H9 (cell line): ENCODE measurements around the gene AFG1L. TPM values are rescaled to one million over a fixed set of nuclear protein-coding genes. Genes with fewer than 3 reads are reported as not detected.

Source experiments
- DNase-seq: peaks from one replicate; pipeline ENCODE4 v3.0.0-alpha.2; 2017
- H2AFZ ChIP-seq: one replicate; pipeline ENCODE4 v1.6.1; 2013; ENCODE audit warnings: mild to moderate bottlenecking, low read length, control low read depth, moderate library complexity
- H2AK5ac ChIP-seq: 2 replicates; pipeline ENCODE4 v1.6.1; 2013; ENCODE audit warnings: low read length, control low read depth, mixed read lengths; ENCODE audit not compliant: insufficient read length
- H2BK120ac ChIP-seq: one replicate; pipeline ENCODE4 v1.6.1; 2013; ENCODE audit warnings: low read depth, mild to moderate bottlenecking, low read length, control low read depth, inconsistent platforms; ENCODE audit not compliant: poor library complexity, severe bottlenecking
- H2BK12ac ChIP-seq: 2 replicates; pipeline ENCODE4 v1.6.1; 2013; ENCODE audit warnings: low read length, control low read depth, mixed read lengths, low read depth; ENCODE audit not compliant: insufficient read length
- H2BK15ac ChIP-seq: 2 replicates; pipeline ENCODE4 v1.6.1; 2013; ENCODE audit warnings: low read depth, low read length, control low read depth
- H2BK20ac ChIP-seq: one replicate; pipeline ENCODE4 v1.6.1; 2013; ENCODE audit warnings: low read depth, mild to moderate bottlenecking, low read length, control low read depth, inconsistent platforms; ENCODE audit not compliant: poor library complexity, severe bottlenecking
- H2BK5ac ChIP-seq: 2 replicates; pipeline ENCODE4 v1.6.1; 2013; ENCODE audit warnings: low read length, control low read depth, mixed read lengths; ENCODE audit not compliant: insufficient read length
- H3K14ac ChIP-seq: 2 replicates; pipeline ENCODE4 v1.6.1; 2013; ENCODE audit warnings: low read length, control low read depth; ENCODE audit not compliant: insufficient read depth
- H3K18ac ChIP-seq: 2 replicates; pipeline ENCODE4 v1.6.1; 2013; ENCODE audit warnings: low read depth, mild to moderate bottlenecking, mixed read lengths, low read length, control low read depth; ENCODE audit not compliant: insufficient read length
- H3K23ac ChIP-seq: 2 replicates; pipeline ENCODE4 v1.6.1; 2013; ENCODE audit warnings: low read length, control low read depth, mixed read lengths, low read depth; ENCODE audit not compliant: insufficient read length
- H3K23me2 ChIP-seq: 2 replicates; pipeline ENCODE4 v1.6.1; 2013; ENCODE audit warnings: low read depth, mild to moderate bottlenecking, mixed read lengths, low read length, control low read depth; ENCODE audit not compliant: insufficient read length, poor library complexity, severe bottlenecking
- H3K27ac ChIP-seq: 2 replicates; pipeline ENCODE4 v1.5.1; 2013; ENCODE audit warnings: low read length, control low read depth, mixed read lengths, low read depth; ENCODE audit not compliant: insufficient read length
- H3K27me3 ChIP-seq: 2 replicates; pipeline ENCODE4 v1.6.1; 2013; ENCODE audit warnings: low read length, control low read depth, inconsistent platforms; ENCODE audit not compliant: insufficient read depth
- H3K4ac ChIP-seq: 2 replicates; pipeline ENCODE4 v1.6.1; 2013; ENCODE audit warnings: low read depth, mild to moderate bottlenecking, control low read depth, inconsistent platforms, low read length, moderate library complexity
- H3K4me1 ChIP-seq: 2 replicates; pipeline ENCODE4 v1.6.1; 2013; ENCODE audit warnings: low read length, control low read depth, inconsistent platforms; ENCODE audit not compliant: insufficient read depth
- H3K4me2 ChIP-seq: 2 replicates; pipeline ENCODE4 v1.6.1; 2013; ENCODE audit warnings: low read length, control low read depth, mixed read lengths; ENCODE audit not compliant: insufficient read length, insufficient read depth
- H3K56ac ChIP-seq: 2 replicates; pipeline ENCODE4 v1.6.1; 2013; ENCODE audit warnings: low read depth, mild to moderate bottlenecking, mixed read lengths, low read length, control low read depth; ENCODE audit not compliant: insufficient read length
- H3K79me1 ChIP-seq: 2 replicates; pipeline ENCODE4 v1.6.1; 2013; ENCODE audit warnings: low read depth, mild to moderate bottlenecking, moderate library complexity, low read length, control low read depth, inconsistent platforms; ENCODE audit not compliant: insufficient read depth, poor library complexity, severe bottlenecking
- H3K79me2 ChIP-seq: 2 replicates; pipeline ENCODE4 v1.6.1; 2013; ENCODE audit warnings: low read length, control low read depth, inconsistent platforms; ENCODE audit not compliant: insufficient read depth
- H3K9ac ChIP-seq: 2 replicates; pipeline ENCODE4 v1.6.1; 2013; ENCODE audit warnings: low read length, control low read depth, mixed read lengths; ENCODE audit not compliant: insufficient read length; ENCODE audit errors: extremely low read depth
- H3K9me3 ChIP-seq: one replicate; pipeline ENCODE4 v1.6.1; 2013; ENCODE audit warnings: low read depth, low read length, inconsistent platforms; ENCODE audit not compliant: control insufficient read depth
- H3T11ph ChIP-seq: one replicate; pipeline ENCODE4 v1.6.1; 2013; ENCODE audit warnings: mild to moderate bottlenecking, low read length, control low read depth, inconsistent platforms
- H4K20me1 ChIP-seq: one replicate; pipeline ENCODE4 v1.6.1; 2013; ENCODE audit not compliant: control insufficient read depth, insufficient read length, insufficient read depth
- H4K5ac ChIP-seq: 2 replicates; pipeline ENCODE4 v1.6.1; 2013; ENCODE audit warnings: low read depth, mild to moderate bottlenecking, mixed read lengths, low read length, control low read depth; ENCODE audit not compliant: insufficient read length
- H4K8ac ChIP-seq: replicated peaks from 2 replicates; pipeline ENCODE4 v1.6.1; 2013; ENCODE audit warnings: low read length, control low read depth, mixed read lengths, low read depth; ENCODE audit not compliant: insufficient read length
- H4K91ac ChIP-seq: 2 replicates; pipeline ENCODE4 v1.6.1; 2013; ENCODE audit warnings: low read depth, mild to moderate bottlenecking, moderate library complexity, mixed read lengths, low read length, control low read depth; ENCODE audit not compliant: insufficient read length
- H3K27ac Mint-ChIP-seq, 3 experiments: 2 replicates in 2 of 3; 3 replicates in 1 of 3; pipeline ENCODE4 v1.8.0; 2020 to 2021; ENCODE audit warnings: mixed read lengths in 3 of 3, mild to moderate bottlenecking in 1 of 3, moderate library complexity in 1 of 3
- H3K27me3 Mint-ChIP-seq: 2 replicates; pipeline ENCODE4 v1.8.0; 2021; ENCODE audit warnings: low read depth, mild to moderate bottlenecking, moderate library complexity, mixed read lengths
- H3K36me3 Mint-ChIP-seq, 3 experiments: 2 replicates in 2 of 3; 3 replicates in 1 of 3; pipeline ENCODE4 v1.8.0; 2020 to 2021; ENCODE audit warnings: low read depth in 3 of 3, mixed read lengths in 3 of 3; ENCODE audit not compliant: insufficient read depth in 1 of 3
- H3K4me1 Mint-ChIP-seq, 2 experiments: 2 replicates each; pipeline ENCODE4 v1.8.0; 2020; ENCODE audit warnings: mixed read lengths in 2 of 2
- H3K4me3 Mint-ChIP-seq, 2 experiments: 2 replicates in 1 of 2; 3 replicates in 1 of 2; pipeline ENCODE4 v1.8.0; 2020 to 2021; ENCODE audit warnings: mild to moderate bottlenecking in 2 of 2, mixed read lengths in 2 of 2, moderate library complexity in 1 of 2
- H3K9me3 Mint-ChIP-seq, 2 experiments: 2 replicates in 1 of 2; 3 replicates in 1 of 2; pipeline ENCODE4 v1.8.0; 2020; ENCODE audit warnings: mild to moderate bottlenecking in 2 of 2, mixed read lengths in 2 of 2, moderate library complexity in 1 of 2
- WGBS: extraction: QIAGEN DNeasy Blood & Tissue Kit; methylation state at CpG from one replicate; pipeline ENCODE4 v1.1.7; 2013; ENCODE audit warnings: missing lambda C conversion rate, low lambda C conversion rate, mixed read lengths; ENCODE audit not compliant: insufficient read length; ENCODE audit errors: extremely low coverage; 5-methylcytosine and 5-hydroxymethylcytosine counted together
- total RNA-seq: library from RNA; stranded (reverse); gene quantifications from 2 replicates; pipeline ENCODE4 v1.2.1, GENCODE V29; 2021
- TF ChIP-seq, protein P1 (sequence below): fragments of 200-600 bp; sonication (generic); conservative IDR thresholded peaks from 3 replicates; pipeline ENCODE4 v1.8.0; 2021; ENCODE audit warnings: antibody characterized with exemption, mild to moderate bottlenecking

Gene AFG1L
- total RNA-seq, 1 experiment from 2014 or later, result 4.7 TPM

- Histone ChIP-seq H2AFZ (no peak overlapping the region), H3K27me3 (no peaks in the 10 kb centered on the region; the same call in 1 of the 2 replicates), H3K18ac (peak overlapping the region; percentile 61)
These were observed 262.1 kb downstream of the AFG1L start for GRCh38 chr6:108556866-108557493.

More at GRCh38 chr6:108556866-108557493, 262.1 kb downstream of the AFG1L start:
- peak overlapping the region in 1 of 3 experiments; percentile 79; a peak in 2 of 7 replicates for H3K27ac Mint-ChIP-seq
- H3K23ac ChIP-seq, result no peak overlapping the region
- H2AK5ac ChIP-seq, result no peak overlapping the region
- H2BK15ac ChIP-seq, result no peak overlapping the region
- peak overlapping the region; percentile 1 for H4K91ac ChIP-seq
- peaks cover 45% of the 10 kb centered on the region for H3K27me3 Mint-ChIP-seq
- no peak overlapping the region for H2BK5ac ChIP-seq
- H3K4me1 Mint-ChIP-seq, result peaks cover 9 to 12% of the 10 kb centered on the region in 2 experiments
- peaks cover 0 to under 1% (median 0%) of the 10 kb centered on the region in 3 experiments; a peak in 1 of 7 replicates for H3K36me3 Mint-ChIP-seq
- TF ChIP-seq, protein P1, sequence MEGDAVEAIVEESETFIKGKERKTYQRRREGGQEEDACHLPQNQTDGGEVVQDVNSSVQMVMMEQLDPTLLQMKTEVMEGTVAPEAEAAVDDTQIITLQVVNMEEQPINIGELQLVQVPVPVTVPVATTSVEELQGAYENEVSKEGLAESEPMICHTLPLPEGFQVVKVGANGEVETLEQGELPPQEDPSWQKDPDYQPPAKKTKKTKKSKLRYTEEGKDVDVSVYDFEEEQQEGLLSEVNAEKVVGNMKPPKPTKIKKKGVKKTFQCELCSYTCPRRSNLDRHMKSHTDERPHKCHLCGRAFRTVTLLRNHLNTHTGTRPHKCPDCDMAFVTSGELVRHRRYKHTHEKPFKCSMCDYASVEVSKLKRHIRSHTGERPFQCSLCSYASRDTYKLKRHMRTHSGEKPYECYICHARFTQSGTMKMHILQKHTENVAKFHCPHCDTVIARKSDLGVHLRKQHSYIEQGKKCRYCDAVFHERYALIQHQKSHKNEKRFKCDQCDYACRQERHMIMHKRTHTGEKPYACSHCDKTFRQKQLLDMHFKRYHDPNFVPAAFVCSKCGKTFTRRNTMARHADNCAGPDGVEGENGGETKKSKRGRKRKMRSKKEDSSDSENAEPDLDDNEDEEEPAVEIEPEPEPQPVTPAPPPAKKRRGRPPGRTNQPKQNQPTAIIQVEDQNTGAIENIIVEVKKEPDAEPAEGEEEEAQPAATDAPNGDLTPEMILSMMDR, result no peak
- H3K4me3 Mint-ChIP-seq, result peak overlapping the region; percentile 80 to 82
- H3K27ac ChIP-seq, result no peak overlapping the region
- H3K4me2 ChIP-seq, result peak overlapping the region; percentile 76
- peaks cover 2% of the 10 kb centered on the region for H4K20me1 ChIP-seq
- H4K8ac ChIP-seq, result no peak overlapping the region
- no peak for DNase-seq
- H3K56ac ChIP-seq, result no peak overlapping the region
- H2BK120ac ChIP-seq, result no peak overlapping the region
- H3T11ph ChIP-seq, result no peak overlapping the region
- no peaks in the 10 kb centered on the region for H3K79me1 ChIP-seq
- H3K79me2 ChIP-seq, result no peaks in the 10 kb centered on the region; the same call in 1 of the 2 replicates
- H4K5ac ChIP-seq, result peak overlapping the region; percentile 2
- H3K9ac ChIP-seq, result peak overlapping the region; percentile 64
- H3K23me2 ChIP-seq, result peaks cover 19% of the 10 kb centered on the region
- peaks cover 0 to under 1% of the 10 kb centered on the region in 2 experiments; a peak in 3 of 5 replicates for H3K9me3 Mint-ChIP-seq
- H3K4ac ChIP-seq, result no peak overlapping the region
- no peak overlapping the region for H2BK12ac ChIP-seq
- no peaks in the 10 kb centered on the region for H3K4me1 ChIP-seq
- no peak overlapping the region for H2BK20ac ChIP-seq
- peak overlapping the region; percentile 22 for H3K14ac ChIP-seq
- WGBS, result no CpG with 5 or more reads among the region's 16 CpGs
- H3K9me3 ChIP-seq, result no peaks in the 10 kb centered on the region
